HAP-1 (cell line): ENCODE data around the gene CUL5.
"Not testable (repeated sequence)": the region's sequence is repeated elsewhere in the genome, so short reads cannot be mapped to it uniquely, and the experiment has no call there.

Source experiments
- DNase-seq, 2 experiments: peaks; one replicate each; pipeline ENCODE4 v3.0.0-alpha.2; 2016 to 2020; ENCODE audit warnings: low spot score in 2 of 2
- H3K27me3 ChIP-seq: fragments of 250-450 bp; sonication (Bioruptor Pico); 2 replicates; pipeline ENCODE4 v1.5.1; 2020; ENCODE audit warnings: low read depth, mild to moderate bottlenecking, moderate library complexity
- H3K36me3 ChIP-seq: fragments of 250-450 bp; sonication (Bioruptor Pico); replicated peaks from 2 replicates; pipeline ENCODE4 v1.5.1; 2020; ENCODE audit warnings: mild to moderate bottlenecking
- H3K4me1 ChIP-seq: fragments of 250-450 bp; sonication (Bioruptor Pico); 2 replicates; pipeline ENCODE4 v1.5.1; 2020; ENCODE audit warnings: mild to moderate bottlenecking
- H3K4me3 ChIP-seq: fragments of 250-450 bp; sonication (Bioruptor Pico); 2 replicates; pipeline ENCODE4 v1.5.1; 2020; ENCODE audit warnings: mild to moderate bottlenecking, moderate library complexity
- H3K9me3 ChIP-seq: fragments of 250-450 bp; sonication (Bioruptor Pico); 2 replicates; pipeline ENCODE4 v1.5.1; 2020; ENCODE audit warnings: mild to moderate bottlenecking, moderate library complexity
- in situ Hi-C: fragments of 300-500 bp; cut with MboI; formaldehyde crosslinking; loops from 3 replicates; pipeline ENCODE4 v1.14.3; 2020; ENCODE audit warnings: low sequenced_read_pairs, inconsistent platforms, mixed read lengths

Gene CUL5

DNA sequence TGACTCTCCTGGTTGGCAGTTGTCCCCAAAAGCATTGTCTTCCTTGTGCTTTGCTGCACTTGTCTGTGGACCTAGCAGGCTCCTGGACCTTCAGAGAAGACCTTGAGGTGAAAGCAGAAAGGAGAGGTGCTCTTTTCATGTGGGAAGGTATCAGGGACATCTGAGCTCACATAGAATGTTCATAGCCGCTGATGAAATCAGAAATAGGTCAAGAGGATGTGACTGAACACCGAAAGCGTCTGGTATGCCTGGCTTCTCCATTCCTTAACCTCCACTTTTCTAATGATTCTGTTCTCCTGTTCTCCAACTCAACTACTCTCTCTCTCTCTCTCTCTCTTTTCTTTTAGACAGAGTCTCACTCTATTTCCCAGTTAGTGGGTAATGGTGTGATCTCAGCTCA lies 6.2 kb upstream of the CUL5 start:
- Histone ChIP-seq H3K4me1 (no peaks in the 10 kb centered on the region), H3K36me3 (no peaks in the 10 kb centered on the region), H3K4me3 (no peak overlapping the region), H3K27me3 (no peaks in the 10 kb centered on the region; the same call in 1 of the 2 replicates), H3K9me3 (no peaks in the 10 kb centered on the region)
- in situ Hi-C loops = loop anchor here (25.0 kb wide), 1 partner anchor 660 kb away; the partner anchor contains the start of gene DDX10
- no peak for DNase-seq

GRCh38 chr11:108003623-108004022 lies 5.1 kb upstream of the CUL5 start:
- Histone ChIP-seq H3K4me3 (no peak overlapping the region), H3K36me3 (no peaks in the 10 kb centered on the region)
- in situ Hi-C loops = loop anchor here (25.0 kb wide), 1 partner anchor 659 kb away; the partner anchor contains the start of gene DDX10

DNA sequence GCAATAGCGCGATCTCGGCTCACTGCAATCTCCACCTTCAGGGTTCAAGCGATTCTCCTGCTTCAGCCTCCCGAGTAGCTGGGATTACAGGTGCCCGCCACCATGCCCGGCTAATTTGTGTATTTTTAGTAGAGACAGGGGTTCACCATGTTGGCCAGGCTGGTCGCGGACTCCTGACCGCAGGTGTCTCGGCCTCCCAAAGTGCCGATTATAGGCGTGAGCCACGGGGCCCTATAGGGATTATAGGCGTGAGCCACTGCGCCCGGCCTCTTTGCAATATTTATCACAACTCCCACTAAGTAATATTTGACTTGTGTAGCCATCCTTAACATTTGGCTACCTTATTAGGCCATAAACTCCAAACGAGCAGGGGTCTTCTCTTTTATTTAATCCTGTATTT lies 879 bp upstream of the CUL5 start:
- in situ Hi-C loops = loop anchor here (25.0 kb wide), 1 partner anchor 654 kb away; the partner anchor contains the start of gene DDX10
- H3K4me1 ChIP-seq = peaks cover 15% of the 10 kb centered on the region

More at GRCh38 chr11:108003623-108004022, 5.1 kb upstream of the CUL5 start:
- Histone ChIP-seq H3K4me1 (no peaks in the 10 kb centered on the region), H3K9me3 (no peaks in the 10 kb centered on the region), H3K27me3 (no peaks in the 10 kb centered on the region; the same call in 1 of the 2 replicates)
- DNase-seq = no peak

DNA sequence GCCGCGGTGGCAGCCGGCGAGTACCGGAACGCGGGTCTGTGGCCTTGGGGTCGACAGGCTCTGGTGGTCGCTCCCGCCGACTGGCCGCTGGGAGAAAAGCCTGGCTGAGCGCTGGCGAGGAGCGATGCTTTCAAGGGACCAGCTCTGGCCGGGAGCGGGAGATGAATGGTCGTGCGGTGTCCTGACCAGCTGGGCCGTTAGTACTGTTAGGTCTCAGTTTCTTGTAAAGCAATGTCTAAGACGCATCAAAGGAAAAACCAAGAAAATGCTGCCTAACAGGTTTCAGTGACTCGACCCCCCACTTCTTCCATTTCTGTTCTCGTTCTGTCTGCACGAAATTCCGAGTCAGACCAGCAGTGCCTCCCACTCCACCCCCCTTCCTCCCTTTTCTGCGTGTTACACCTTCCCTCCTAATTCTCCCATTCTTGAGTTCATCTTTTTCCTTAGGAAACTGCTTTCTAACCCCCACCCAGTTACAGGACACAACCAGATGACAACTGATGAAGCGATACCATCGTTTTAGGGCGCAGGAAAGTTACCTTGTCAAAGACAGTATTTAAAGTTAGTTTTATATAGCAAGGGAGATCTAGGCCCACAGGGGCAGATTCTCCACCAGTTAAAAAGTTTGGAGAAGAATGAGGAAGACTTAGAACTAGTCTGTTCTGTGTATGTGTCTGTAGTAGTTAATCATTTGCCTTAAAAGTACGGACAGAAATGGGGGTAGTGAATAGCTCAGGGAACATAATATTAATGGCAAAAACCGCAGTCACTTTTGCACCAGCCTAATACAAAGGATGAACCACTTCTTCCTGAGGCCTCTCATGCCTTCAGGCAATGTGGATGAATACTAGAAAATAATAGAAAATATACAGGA lies 1.0 kb downstream of the CUL5 start:
- Histone ChIP-seq H3K4me3 (peak overlapping the region; percentile 92), H3K36me3 (peaks cover 7% of the 10 kb centered on the region), H3K9me3 (no peaks in the 10 kb centered on the region), H3K4me1 (peaks cover 19% of the 10 kb centered on the region), H3K27me3 (no peaks in the 10 kb centered on the region)
- peak; percentile 15 to 29 for DNase-seq
- in situ Hi-C loops = loop anchor here (25.0 kb wide), 1 partner anchor 653 kb away; the partner anchor contains the start of gene DDX10

More for the DNA sequence above, 879 bp upstream of the CUL5 start:
- Histone ChIP-seq H3K4me3 (no peak overlapping the region), H3K36me3 (peaks cover 7% of the 10 kb centered on the region), H3K27me3 (no peaks in the 10 kb centered on the region), H3K9me3 (no peaks in the 10 kb centered on the region)
- no peak for DNase-seq

DNA sequence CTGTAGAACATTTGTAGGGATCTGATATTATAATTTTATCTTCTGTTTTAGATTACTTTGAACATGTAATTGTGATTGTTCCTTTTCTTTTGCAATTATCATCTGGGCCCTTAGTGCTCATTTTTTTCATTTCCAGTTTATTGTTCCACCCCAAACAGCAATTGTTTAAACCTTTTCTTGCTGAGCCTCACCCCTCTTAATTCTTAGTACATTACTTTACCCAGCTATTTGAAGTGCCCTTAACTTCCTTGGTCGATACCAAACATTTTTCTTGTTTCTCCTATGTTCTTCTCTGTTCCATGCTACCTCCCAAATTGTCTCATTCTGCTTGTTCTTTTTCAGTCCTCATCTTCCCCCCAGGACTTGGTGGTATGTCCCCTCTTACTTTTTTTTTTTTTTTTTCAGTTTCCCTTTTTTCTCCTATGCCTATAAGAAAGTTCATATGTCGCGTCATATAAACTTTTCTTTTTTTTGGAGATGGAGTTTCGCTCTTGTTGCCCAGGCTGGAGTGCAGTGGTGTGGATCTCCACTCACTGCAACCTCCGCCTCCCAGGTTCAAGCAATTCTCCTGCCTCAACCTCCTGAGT lies 3.5 kb downstream of the CUL5 start:
- no peak for DNase-seq
- H3K27me3 ChIP-seq = no peaks in the 10 kb centered on the region
- H3K36me3 ChIP-seq = peaks cover 7% of the 10 kb centered on the region
- no peak overlapping the region for H3K4me3 ChIP-seq
- H3K4me1 ChIP-seq = peaks cover 19% of the 10 kb centered on the region
- H3K9me3 ChIP-seq = no peaks in the 10 kb centered on the region
- in situ Hi-C loops = loop anchor here (25.0 kb wide), 1 partner anchor 650 kb away; the partner anchor contains the start of gene DDX10

GRCh38 chr11:108016647-108017046 lies 7.9 kb downstream of the CUL5 start:
- in situ Hi-C loops = loop anchor here (25.0 kb wide), 1 partner anchor 646 kb away; the partner anchor contains the start of gene DDX10
- H3K36me3 ChIP-seq = no peaks in the 10 kb centered on the region
- no peaks in the 10 kb centered on the region for H3K27me3 ChIP-seq
- no peaks in the 10 kb centered on the region for H3K9me3 ChIP-seq
- no peak for DNase-seq
- no peak overlapping the region for H3K4me3 ChIP-seq
- H3K4me1 ChIP-seq = peaks cover 9% of the 10 kb centered on the region

DNA sequence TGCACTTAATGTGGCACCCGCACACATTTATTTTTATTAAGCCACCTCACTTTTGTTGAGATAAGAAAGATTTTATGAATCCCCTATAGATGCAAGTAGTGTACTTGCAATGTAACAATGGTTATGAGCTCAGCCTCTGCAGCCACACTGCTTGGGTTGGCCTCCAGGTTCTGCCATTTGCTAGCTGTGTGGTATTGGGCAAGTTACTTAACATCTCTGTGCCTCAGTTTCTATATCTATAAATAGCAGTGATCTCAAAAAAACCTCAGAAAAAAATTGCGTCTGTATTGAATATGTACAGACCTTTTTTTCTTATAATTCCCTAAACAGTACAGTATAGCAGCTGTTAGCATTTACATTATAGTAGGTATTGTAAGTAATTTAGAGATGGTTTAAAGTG lies 10.0 kb downstream of the CUL5 start:
- peaks cover 3% of the 10 kb centered on the region; the same call in 1 of the 2 replicates for H3K4me1 ChIP-seq
- H3K4me3 ChIP-seq = no peak overlapping the region
- in situ Hi-C loops = loop anchor here (25.0 kb wide), 1 partner anchor 644 kb away; the partner anchor contains the start of gene DDX10
- no peaks in the 10 kb centered on the region for H3K27me3 ChIP-seq
- no peak for DNase-seq
- H3K9me3 ChIP-seq = no peaks in the 10 kb centered on the region
- no peaks in the 10 kb centered on the region for H3K36me3 ChIP-seq

- no peak overlapping the region for H3K4me3 ChIP-seq
- H3K9me3 ChIP-seq = no peaks in the 10 kb centered on the region
- H3K27me3 ChIP-seq = no peaks in the 10 kb centered on the region
- H3K36me3 ChIP-seq = no peaks in the 10 kb centered on the region
- H3K4me1 ChIP-seq = no peaks in the 10 kb centered on the region
- in situ Hi-C loops = loop anchor here (25.0 kb wide), 1 partner anchor 642 kb away; the partner anchor contains the start of gene DDX10
- peak in 1 of 2 experiments; percentile 18 for DNase-seq
Observed at GRCh38 chr11:108019870-108020540, 11.3 kb downstream of the CUL5 start.

DNA sequence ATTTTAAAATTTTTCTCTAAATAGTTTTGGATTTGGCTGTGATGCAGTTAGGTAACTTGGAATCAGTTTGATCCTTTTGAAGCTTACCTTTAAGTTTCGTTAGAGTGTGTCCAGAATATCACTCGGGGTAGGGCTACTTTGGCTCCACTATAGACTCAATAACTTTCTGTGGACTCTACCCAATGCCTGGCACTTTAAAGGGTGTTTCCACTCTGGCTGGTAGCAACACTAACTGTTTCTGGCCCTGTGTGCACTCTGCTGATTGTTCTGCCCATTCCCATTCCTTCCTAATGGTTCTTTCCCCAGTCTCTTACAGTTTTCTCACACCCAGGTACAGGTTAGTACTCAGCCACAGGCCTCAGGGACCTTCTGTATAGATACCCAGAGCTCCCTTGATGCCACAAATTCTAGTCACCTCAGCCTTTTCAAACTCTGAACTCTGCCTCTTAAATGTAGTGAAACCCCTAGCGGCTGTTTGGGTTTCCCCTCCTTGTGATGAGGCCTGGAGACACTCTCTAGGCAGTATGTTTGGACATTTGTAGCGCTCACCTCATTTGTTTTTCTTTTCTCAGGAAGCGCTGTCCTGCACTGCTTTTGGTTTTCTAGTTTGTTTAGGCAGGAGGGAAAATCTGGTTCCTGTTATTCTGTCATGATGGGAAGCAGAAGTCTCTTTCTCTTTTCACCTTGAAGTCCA lies 16.8 kb downstream of the CUL5 start:
- Histone ChIP-seq H3K4me1 (no peaks in the 10 kb centered on the region), H3K36me3 (no peaks in the 10 kb centered on the region), H3K4me3 (no peak overlapping the region), H3K27me3 (no peaks in the 10 kb centered on the region), H3K9me3 (no peaks in the 10 kb centered on the region)
- no peak for DNase-seq
- in situ Hi-C loops = no loop called here

GRCh38 chr11:108027057-108027456 lies 18.4 kb downstream of the CUL5 start:
- H3K36me3 ChIP-seq = peaks cover 5% of the 10 kb centered on the region; the same call in 1 of the 2 replicates

DNA sequence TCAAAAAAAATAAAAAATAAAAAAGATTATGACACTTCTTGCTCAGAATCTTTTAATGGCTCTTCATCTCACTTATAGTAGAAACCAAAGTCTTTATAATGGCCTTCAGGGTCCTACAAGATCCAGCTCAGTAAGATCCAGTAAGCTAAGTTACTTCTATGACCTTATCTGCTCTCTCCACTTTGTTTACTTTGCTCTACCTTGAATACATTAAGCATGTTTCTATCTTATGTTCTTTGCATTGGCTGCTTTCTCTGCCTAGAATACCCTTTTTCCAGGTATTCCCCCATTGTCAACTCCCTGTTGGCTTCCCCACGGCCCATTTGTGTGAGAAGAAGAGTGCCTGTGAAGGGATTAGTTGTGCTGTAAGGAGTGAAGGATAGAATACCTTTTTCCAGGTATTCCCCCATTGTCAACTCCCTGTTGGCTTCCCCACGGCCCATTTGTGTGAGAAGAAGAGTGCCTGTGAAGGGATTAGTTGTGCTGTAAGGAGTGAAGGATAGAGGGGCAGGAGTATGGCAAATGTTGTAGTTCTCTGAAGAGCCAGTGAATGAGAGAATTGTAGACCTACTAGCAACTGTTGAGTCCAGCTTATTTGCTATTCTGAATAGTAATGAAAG lies 20.2 kb downstream of the CUL5 start:
- H3K4me3 ChIP-seq, H3K27me3 ChIP-seq, H3K9me3 ChIP-seq, in situ Hi-C loops, H3K36me3 ChIP-seq, DNase-seq: not testable (repeated sequence)
- H3K4me1 ChIP-seq = peaks cover 11% of the 10 kb centered on the region

More at GRCh38 chr11:108027057-108027456, 18.4 kb downstream of the CUL5 start:
- Histone ChIP-seq H3K9me3 (no peaks in the 10 kb centered on the region), H3K4me3 (no peak overlapping the region), H3K27me3 (no peaks in the 10 kb centered on the region), H3K4me1 (no peaks in the 10 kb centered on the region)
- in situ Hi-C loops = no loop called here
- DNase-seq = no peak

DNA sequence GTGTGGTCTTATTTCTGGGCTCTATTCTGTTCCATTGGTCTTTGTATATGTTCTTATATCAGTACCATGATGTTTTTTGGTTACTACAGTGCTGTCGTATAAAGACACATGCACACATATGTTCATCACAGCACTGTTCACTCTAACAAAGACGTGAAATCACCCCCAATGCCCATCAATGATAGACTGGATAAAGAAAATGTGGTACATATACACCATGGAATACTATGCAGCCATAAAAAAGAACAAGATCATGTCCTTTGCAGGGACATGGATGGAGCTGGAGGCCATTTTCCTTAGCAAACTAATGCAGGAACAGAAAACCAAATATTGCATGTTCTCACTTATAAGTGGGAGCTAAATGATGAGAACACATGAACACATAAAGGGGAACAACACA lies 22.9 kb downstream of the CUL5 start:
- in situ Hi-C loops, H3K27me3 ChIP-seq, DNase-seq, H3K9me3 ChIP-seq, H3K4me3 ChIP-seq: not testable (repeated sequence)
- peaks cover 11% of the 10 kb centered on the region for H3K4me1 ChIP-seq
- peaks cover 18% of the 10 kb centered on the region for H3K36me3 ChIP-seq
